Measurements from ENCODE around the gene DPM3.

GRCh38 chr1:155136748-155137147 is 3.6 kb downstream of the DPM3 start:
- no peak for TF ChIP-seq POLR2A (IDR thresholded peaks at IDR 0.05; ENCODE audit: borderline replicate concordance, extremely low read depth, insufficient read depth, insufficient read length)
- no peak for TF ChIP-seq YY1 (IDR thresholded peaks at IDR 0.05; ENCODE audit: extremely low read depth, insufficient replicate concordance, low read depth, low read length)
- no peak for TF ChIP-seq CTCF (IDR thresholded peaks at IDR 0.05 in 2 of 3, conservative IDR thresholded peaks at IDR 0.05 in 1 of 3; ENCODE audit: borderline replicate concordance in 1 of 3, insufficient read depth in 1 of 3, low read depth in 2 of 3, low read length in 2 of 3)

All from HCT116 (cell line).